Stomach (tissue), 9 donors: ENCODE results near the gene NKAP. TPM values are rescaled to one million over a fixed set of nuclear protein-coding genes. Genes with fewer than 3 reads are reported as not detected.

ENCODE experiments used
- DNase-seq, 2 donors: peaks; one replicate each; pipeline versions ENCODE4 v3.0.0 to v3.0.0-alpha.2; 2013 to 2019
- H3K27ac ChIP-seq, 5 donors: fragments of 200-600 bp in 4 of 5; sonication (generic) in 4 of 5; one replicate each; pipeline ENCODE4 v1.5.1; 2013 to 2019; ENCODE audit warnings: mild to moderate bottlenecking in 1 of 5, moderate library complexity in 1 of 5
- H3K27me3 ChIP-seq, 3 donors: fragments of 200-600 bp; sonication (generic); one replicate each; pipeline ENCODE4 v1.5.1; 2017 to 2019; ENCODE audit warnings: mixed run types in 1 of 3
- H3K36me3 ChIP-seq, 4 donors: fragments of 200-600 bp; sonication (generic); 1 replicate in 3 of 4; 2 replicates in 1 of 4; pipeline ENCODE4 v1.5.1; 2016 to 2019
- H3K4me1 ChIP-seq, 4 donors: fragments of 200-600 bp; sonication (generic); one replicate each; pipeline ENCODE4 v1.5.1; 2016 to 2019
- H3K4me3 ChIP-seq, 4 donors: fragments of 200-600 bp; sonication (generic) in 3 of 4; one replicate each; pipeline ENCODE4 v1.5.1; 2016 to 2019; ENCODE audit warnings: mild to moderate bottlenecking in 1 of 4
- H3K9me3 ChIP-seq, 4 donors: fragments of 200-600 bp; sonication (generic); one replicate each; pipeline ENCODE4 v1.5.1; 2016 to 2019
- CTCF ChIP-seq, 7 experiments: fragments of 450-650 bp in 4 of 7; fragments of 200-600 bp in 3 of 7; sonication (generic) in 3 of 7; IDR thresholded peaks; one replicate each; pipeline ENCODE4 v1.5.1; 2016 to 2019; ENCODE audit warnings: antibody characterized with exemption in 7 of 7, control low read depth in 2 of 7, mild to moderate bottlenecking in 1 of 7
- EP300 ChIP-seq: sonication (generic); formaldehyde crosslinking; IDR thresholded peaks from one replicate; pipeline ENCODE4 v1.6.1; 2017; ENCODE audit warnings: antibody characterized with exemption
- POLR2A ChIP-seq, 4 donors: fragments of 450-650 bp; IDR thresholded peaks; one replicate each; pipeline ENCODE4 v1.6.1; 2016; ENCODE audit warnings: antibody characterized with exemption in 4 of 4, control low read depth in 2 of 4, mild to moderate bottlenecking in 1 of 4, moderate library complexity in 1 of 4
- POLR2AphosphoS5 ChIP-seq, 3 donors: sonication (generic); formaldehyde crosslinking; IDR thresholded peaks; one replicate each; pipeline ENCODE4 v1.6.1; 2016; ENCODE audit warnings: antibody characterized with exemption in 3 of 3
- WGBS, 5 donors: extraction: QIAGEN DNeasy Blood & Tissue Kit in 3 of 5; methylation state at CpG; one replicate each; pipeline versions ENCODE4 v1.1.5 to v1.1.7; 2013 to 2018; 5-methylcytosine and 5-hydroxymethylcytosine counted together
- intact Hi-C: fragments of 100-400 bp; cut with DNase I; formaldehyde crosslinking; loops from one replicate; pipeline ENCODE4 v1.15.1; 2023; ENCODE audit warnings: low total_unique reads
- polyA plus RNA-seq, 3 donors: library from polyadenylated mRNA; stranded (reverse); fragments of 200-250 nt; gene quantifications; one replicate each; pipeline ENCODE4 v1.2.3, GENCODE V29; 2013
- total RNA-seq, 5 donors: library from RNA; depleted of rRNA; stranded (reverse); fragments of >200 nt; gene quantifications; one replicate each; pipeline versions ENCODE4 v1.1.0 to v1.2.3, GENCODE V29; 2014 to 2016
- donor health status: healthy with polysubstance abuse.
- donor health status: Bipolar disorder and iron deficiency.
- donor health status: healthy.

Gene NKAP
- total and polyA plus RNA-seq, 8 donors: 0.58 to 7.5 (median 6.2) TPM

GRCh38 chrX:119989905-119990555 is 46.5 kb upstream of the NKAP start:
- TF ChIP-seq POLR2A (IDR thresholded peaks at IDR 0.05): no peak
- TF ChIP-seq POLR2AphosphoS5 (IDR thresholded peaks at IDR 0.05): no peak
- no peak for TF ChIP-seq CTCF (IDR thresholded peaks at IDR 0.05)
- no peak for TF ChIP-seq EP300
- Histone ChIP-seq H3K9me3 (peaks cover 0 to 7% (median 0%) of the 10 kb centered on the region in 4 donors), H3K4me1 (peaks cover 0 to 20% (median 15%) of the 10 kb centered on the region in 4 donors), H3K27ac (no peak overlapping the region), H3K36me3 (no peaks in the 10 kb centered on the region), H3K27me3 (peaks cover 18 to 76% (median 44%) of the 10 kb centered on the region in 3 donors), H3K4me3 (peak overlapping the region in 3 of 4 donors; percentile 18 to 44 (median 32))
- WGBS, 5 donors: 5 to 35% (median 5%) methylated on average over 13 to 18 of the region's 18 CpGs
- no peak for DNase-seq
- intact Hi-C loops: no loop called here

- 86 to 91% (median 89%) methylated on average over 3 of the region's 3 CpGs for WGBS, 5 donors
Measured at GRCh38 chrX:119986203-119986602, 42.7 kb upstream of the NKAP start.

GRCh38 chrX:119984652-119985051 is 41.1 kb upstream of the NKAP start:
- no peak for DNase-seq
- Histone ChIP-seq H3K9me3 (no peaks in the 10 kb centered on the region), H3K4me3 (no peak overlapping the region), H3K27ac (no peak overlapping the region), H3K36me3 (no peaks in the 10 kb centered on the region), H3K4me1 (no peaks in the 10 kb centered on the region), H3K27me3 (peaks cover 0 to 23% (median 8%) of the 10 kb centered on the region in 3 donors)
- no peak for TF ChIP-seq POLR2AphosphoS5 (IDR thresholded peaks at IDR 0.05)
- no peak for TF ChIP-seq CTCF (IDR thresholded peaks at IDR 0.05)
- TF ChIP-seq EP300: no peak
- TF ChIP-seq POLR2A (IDR thresholded peaks at IDR 0.05): no peak
- 18 to 53% (median 46%) methylated on average over 5 of the region's 5 CpGs for WGBS, 5 donors
- intact Hi-C loops: no loop called here

More at GRCh38 chrX:119986203-119986602, 42.7 kb upstream of the NKAP start:
- no peak for DNase-seq
- Histone ChIP-seq H3K9me3 (peaks cover 0 to 2% (median 0%) of the 10 kb centered on the region in 4 donors), H3K4me1 (peaks cover 0 to 14% (median 11%) of the 10 kb centered on the region in 4 donors), H3K27me3 (peaks cover 5 to 38% (median 16%) of the 10 kb centered on the region in 3 donors), H3K27ac (no peak overlapping the region), H3K36me3 (no peaks in the 10 kb centered on the region), H3K4me3 (no peak overlapping the region)
- TF ChIP-seq POLR2A (IDR thresholded peaks at IDR 0.05) (no peak), EP300 (no peak), POLR2AphosphoS5 (IDR thresholded peaks at IDR 0.05) (no peak), CTCF (IDR thresholded peaks at IDR 0.05) (no peak)
- intact Hi-C loops: no loop called here

GRCh38 chrX:119983494-119983893 is 39.9 kb upstream of the NKAP start:
- no peak for DNase-seq
- H3K27ac ChIP-seq: no peak overlapping the region
- H3K36me3 ChIP-seq: no peaks in the 10 kb centered on the region
- H3K4me1 ChIP-seq: no peaks in the 10 kb centered on the region
- WGBS, 5 donors: 63 to 76% (median 70%) methylated on average over 2 of the region's 2 CpGs
- intact Hi-C loops: no loop called here
- H3K9me3 ChIP-seq: no peaks in the 10 kb centered on the region
- H3K4me3 ChIP-seq: no peak overlapping the region
- TF ChIP-seq EP300 (no peak), CTCF (IDR thresholded peaks at IDR 0.05) (no peak), POLR2A (IDR thresholded peaks at IDR 0.05) (no peak), POLR2AphosphoS5 (IDR thresholded peaks at IDR 0.05) (no peak)
- H3K27me3 ChIP-seq: peaks cover 0 to 12% (median 8%) of the 10 kb centered on the region in 3 donors
